NCI-H2081 treated with DMSO at 0.1 percent for 48 hours (cell line): Measurements from ENCODE around the gene EIF1.
A peak's percentile ranks its signal among the peaks of the same experiment; 100 is the strongest.
"Not testable (repeated sequence)": the region's sequence is repeated elsewhere in the genome, so short reads cannot be mapped to it uniquely, and the experiment has no call there.

Source experiments
- DNase-seq: peaks from one replicate; lab custom pipeline; 2025; lab: John Stamatoyannopoulos, UW

EIF1 gene

GRCh38 chr17:41655611-41656111 is 33.0 kb upstream of the EIF1 start:
- no peak for DNase-seq

- DNase-seq, result no peak
Measured at GRCh38 chr17:41656249-41657023, 32.2 kb upstream of the EIF1 start.

GRCh38 chr17:41657176-41657754 is 31.4 kb upstream of the EIF1 start:
- DNase-seq, result no peak

GRCh38 chr17:41657936-41658335 is 30.7 kb upstream of the EIF1 start:
- DNase-seq, result no peak

- DNase-seq, result no peak
Measured at GRCh38 chr17:41658846-41659245, 29.8 kb upstream of the EIF1 start.

GRCh38 chr17:41659427-41660212 is 29.1 kb upstream of the EIF1 start:
- no peak for DNase-seq

- no peak for DNase-seq
Measured at GRCh38 chr17:41660221-41660711, 28.4 kb upstream of the EIF1 start.

- DNase-seq, result no peak
Measured at GRCh38 chr17:41663451-41664171, 25.1 kb upstream of the EIF1 start.

GRCh38 chr17:41664172-41664457 is 24.6 kb upstream of the EIF1 start:
- DNase-seq, result no peak

- no peak for DNase-seq
Measured at GRCh38 chr17:41664587-41665565, 23.8 kb upstream of the EIF1 start.

GRCh38 chr17:41665566-41666236 is 23.0 kb upstream of the EIF1 start:
- DNase-seq, result peak; percentile 81

- DNase-seq, result peak; percentile 85
Measured at GRCh38 chr17:41666237-41666641, 22.4 kb upstream of the EIF1 start.

- peak; percentile 49 for DNase-seq
Measured at GRCh38 chr17:41666708-41667279, 21.9 kb upstream of the EIF1 start.

- no peak for DNase-seq
Measured at GRCh38 chr17:41667280-41668041, 21.2 kb upstream of the EIF1 start.

- no peak for DNase-seq
Measured at GRCh38 chr17:41672153-41672552, 16.5 kb upstream of the EIF1 start.

GRCh38 chr17:41675157-41676057 is 13.3 kb upstream of the EIF1 start:
- not testable (repeated sequence) for DNase-seq

GRCh38 chr17:41676058-41676419 is 12.6 kb upstream of the EIF1 start:
- no peak for DNase-seq

GRCh38 chr17:41678411-41678906 is 10.2 kb upstream of the EIF1 start:
- DNase-seq, result no peak
